ENCODE results near the gene COMMD3. TPM values are rescaled to one million over a fixed set of nuclear protein-coding genes. Genes with fewer than 3 reads are reported as not detected.

Gene COMMD3
- total RNA-seq, 1 donor from 2014 or later = 39.7 TPM

GRCh38 chr10:22366771-22367170, 50.6 kb downstream of the COMMD3 start:
- no peak for DNase-seq

GRCh38 chr10:22367471-22367870, 51.3 kb downstream of the COMMD3 start:
- DNase-seq = no peak

GRCh38 chr10:22368402-22368801, 52.2 kb downstream of the COMMD3 start:
- no peak for DNase-seq

- no peak for DNase-seq
These were observed 52.8 kb downstream of the COMMD3 start for GRCh38 chr10:22368981-22369380.

DNA sequence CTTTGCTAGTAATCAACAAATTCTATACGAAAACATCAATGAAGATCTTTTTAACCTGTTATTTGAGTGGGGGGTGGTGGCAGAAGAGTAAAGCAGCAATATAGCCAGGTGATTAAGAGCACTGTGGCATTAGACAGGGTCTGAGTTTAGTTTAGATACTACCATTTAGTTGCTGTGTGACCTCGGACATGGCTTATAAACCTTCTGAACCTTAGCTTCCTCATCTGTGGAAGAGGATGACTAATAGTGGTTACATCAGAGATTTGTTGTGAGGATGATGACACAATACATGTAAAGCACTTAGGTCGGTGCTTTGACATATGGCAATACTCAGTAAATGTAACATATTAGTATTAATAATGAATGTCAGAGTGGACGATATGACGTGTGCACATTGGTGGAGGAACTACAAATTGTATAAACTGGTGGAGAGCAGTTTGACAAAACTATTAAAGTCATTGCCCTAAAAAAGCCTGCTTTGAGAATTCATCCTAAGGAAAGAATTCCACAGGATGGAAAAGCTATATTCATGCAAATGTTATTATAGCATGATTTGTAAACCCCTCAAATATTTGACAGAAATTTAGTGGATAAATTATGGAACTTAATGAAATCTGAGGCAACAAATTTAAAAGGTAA, 53.4 kb downstream of the COMMD3 start:
- DNase-seq = no peak

Small RNA genes within 50 kb of the gene (small RNA-seq; reads per million reads assigned to genes)
- 0.10 reads per million for gene AL158211.3 (ENCODE audit: low replicate concordance)

Other genes with a start within 250 kb of the COMMD3 start
- not detected for gene EBLN1, start 98.4 kb upstream of the COMMD3 start, total RNA-seq
- gene BMI1, start 4.7 kb downstream of the COMMD3 start, total RNA-seq = 63.5 TPM
- gene SPAG6, start 29.1 kb downstream of the COMMD3 start, total RNA-seq = 0.82 TPM